ENCODE measurements around the gene RALGAPA1. TPM values are rescaled to one million over a fixed set of nuclear protein-coding genes. Genes with fewer than 3 reads are reported as not detected.

The RALGAPA1 gene
- total and polyA plus RNA-seq, 8 donors: 6.0 to 482 (median 128) TPM

DNA sequence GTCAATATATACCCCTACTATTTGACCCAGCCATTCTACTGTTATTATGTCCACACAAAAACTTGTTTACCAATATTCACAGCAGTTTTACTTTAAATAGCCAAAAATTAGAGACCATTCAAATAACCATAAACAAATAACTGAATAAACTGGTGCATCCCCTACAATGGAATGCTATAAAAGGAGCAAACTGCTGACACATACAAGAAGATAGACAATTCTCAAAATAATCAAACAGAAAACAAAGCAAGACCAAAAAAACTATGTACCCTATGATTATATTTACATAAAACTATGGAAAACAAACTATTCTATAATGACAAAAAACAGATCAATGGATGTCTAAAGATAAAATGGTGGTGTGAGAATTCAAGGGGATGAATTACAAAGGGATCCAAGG is 54.4 kb downstream of the RALGAPA1 start:
- Histone ChIP-seq H3K27ac (no peak overlapping the region), H3K36me3 (peaks cover 18 to 91% (median 88%) of the 10 kb centered on the region in 4 donors), H3K27me3 (no peaks in the 10 kb centered on the region), H3K4me1 (no peaks in the 10 kb centered on the region), H3K9me3 (no peaks in the 10 kb centered on the region), H3K4me3 (no peak overlapping the region)
- no peak for DNase-seq
- intact Hi-C loops (cut with DNase I; ENCODE audit: low total_unique reads): no loop called here
- TF ChIP-seq, protein P1, sequence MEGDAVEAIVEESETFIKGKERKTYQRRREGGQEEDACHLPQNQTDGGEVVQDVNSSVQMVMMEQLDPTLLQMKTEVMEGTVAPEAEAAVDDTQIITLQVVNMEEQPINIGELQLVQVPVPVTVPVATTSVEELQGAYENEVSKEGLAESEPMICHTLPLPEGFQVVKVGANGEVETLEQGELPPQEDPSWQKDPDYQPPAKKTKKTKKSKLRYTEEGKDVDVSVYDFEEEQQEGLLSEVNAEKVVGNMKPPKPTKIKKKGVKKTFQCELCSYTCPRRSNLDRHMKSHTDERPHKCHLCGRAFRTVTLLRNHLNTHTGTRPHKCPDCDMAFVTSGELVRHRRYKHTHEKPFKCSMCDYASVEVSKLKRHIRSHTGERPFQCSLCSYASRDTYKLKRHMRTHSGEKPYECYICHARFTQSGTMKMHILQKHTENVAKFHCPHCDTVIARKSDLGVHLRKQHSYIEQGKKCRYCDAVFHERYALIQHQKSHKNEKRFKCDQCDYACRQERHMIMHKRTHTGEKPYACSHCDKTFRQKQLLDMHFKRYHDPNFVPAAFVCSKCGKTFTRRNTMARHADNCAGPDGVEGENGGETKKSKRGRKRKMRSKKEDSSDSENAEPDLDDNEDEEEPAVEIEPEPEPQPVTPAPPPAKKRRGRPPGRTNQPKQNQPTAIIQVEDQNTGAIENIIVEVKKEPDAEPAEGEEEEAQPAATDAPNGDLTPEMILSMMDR (IDR thresholded peaks at IDR 0.05): no peak
- no peak for TF ChIP-seq EP300 (IDR thresholded peaks at IDR 0.05)
- TF ChIP-seq POLR2AphosphoS5 (IDR thresholded peaks at IDR 0.05): no peak
- TF ChIP-seq POLR2A (IDR thresholded peaks at IDR 0.05): no peak

DNA sequence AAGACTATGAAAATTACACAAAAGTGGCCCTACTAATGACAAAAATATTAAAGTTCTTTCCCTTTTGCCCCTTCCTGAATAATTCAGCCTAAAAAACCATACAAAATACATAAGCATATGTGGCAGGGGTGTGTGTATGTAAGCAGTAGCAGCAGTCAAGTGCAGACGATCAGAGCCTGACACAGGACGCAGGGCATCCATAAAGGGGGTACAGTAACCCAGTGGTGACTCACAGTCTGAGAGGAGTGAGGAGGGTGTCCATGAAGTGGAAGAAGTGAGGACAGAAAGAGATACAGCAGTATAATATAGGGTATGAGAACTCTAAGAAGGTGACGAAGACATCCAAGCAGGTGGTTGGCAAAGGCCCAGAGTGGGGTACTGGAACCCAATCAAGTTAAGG is 56.7 kb downstream of the RALGAPA1 start:
- Histone ChIP-seq H3K36me3 (peaks cover 18 to 87% (median 77%) of the 10 kb centered on the region in 4 donors), H3K9me3 (no peaks in the 10 kb centered on the region), H3K4me3 (no peak overlapping the region), H3K27me3 (no peaks in the 10 kb centered on the region), H3K27ac (no peak overlapping the region), H3K4me1 (peaks cover 0 to 4% (median 2%) of the 10 kb centered on the region in 4 donors)
- DNase-seq: no peak
- TF ChIP-seq EP300 (IDR thresholded peaks at IDR 0.05) (no peak), POLR2AphosphoS5 (IDR thresholded peaks at IDR 0.05) (no peak), POLR2A (IDR thresholded peaks at IDR 0.05) (no peak)
- TF ChIP-seq, protein P1 (IDR thresholded peaks at IDR 0.05): no peak
- WGBS, 5 donors: 85 to 92% (median 86%) methylated on average over 3 of the region's 3 CpGs
- intact Hi-C loops (cut with DNase I; ENCODE audit: low total_unique reads): no loop called here

DNA sequence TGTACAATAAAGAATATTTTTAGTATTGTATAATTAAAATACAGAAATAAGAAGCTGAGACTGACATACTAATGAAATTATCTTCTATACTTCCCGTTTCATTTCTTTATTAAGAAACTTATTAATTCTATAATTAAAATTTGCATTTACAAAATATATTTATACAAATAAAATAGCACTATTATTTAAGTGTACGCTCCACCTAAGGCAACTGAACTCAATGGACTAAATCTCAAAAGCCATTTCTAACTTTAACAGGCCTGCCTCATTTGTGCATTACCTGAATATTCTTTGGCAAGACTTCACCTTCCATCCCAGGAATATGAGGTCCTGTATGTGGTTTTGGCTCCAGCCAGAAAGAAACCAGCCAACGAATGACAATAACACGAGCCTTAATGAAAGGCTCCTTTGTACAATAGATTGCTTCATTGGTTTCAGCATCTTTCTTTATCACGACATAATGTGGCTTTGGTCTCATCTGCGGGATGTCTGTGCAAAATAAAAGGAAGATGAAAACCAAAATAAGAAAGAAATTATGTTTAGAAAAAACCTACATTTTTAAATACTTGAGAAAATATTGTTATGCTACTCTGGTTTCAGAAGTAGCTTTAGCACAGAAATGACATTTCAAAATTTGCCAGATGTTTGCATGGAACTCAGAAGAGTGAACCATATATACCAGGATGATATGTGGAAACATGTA is 58.7 kb downstream of the RALGAPA1 start:
- intact Hi-C loops (cut with DNase I; ENCODE audit: low total_unique reads): no loop called here
- no peaks in the 10 kb centered on the region for H3K9me3 ChIP-seq
- 82 to 97% (median 88%) methylated on average over 4 to 6 of the region's 6 CpGs for WGBS, 5 donors

DNA sequence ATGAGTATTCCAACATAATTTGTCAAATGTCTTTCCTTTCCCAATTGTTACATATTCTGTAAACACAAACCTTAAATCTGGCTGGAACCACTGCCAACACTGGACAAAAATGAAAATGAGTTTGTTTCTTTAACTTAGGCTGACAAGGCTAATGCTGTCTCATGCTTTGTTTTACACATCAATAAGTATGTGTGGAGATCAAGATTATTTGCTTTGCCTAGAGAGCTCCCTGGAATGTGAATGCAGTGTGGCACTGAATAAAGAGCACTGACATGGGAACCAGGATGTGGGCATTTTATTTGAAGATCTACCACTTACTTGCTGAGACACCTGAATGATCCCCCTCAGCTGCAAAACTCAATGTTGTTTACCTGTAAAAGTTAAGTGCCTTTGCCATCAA is 61.7 kb downstream of the RALGAPA1 start:
- DNase-seq: peak in 1 of 2 donors; percentile 39
- H3K27me3 ChIP-seq: no peaks in the 10 kb centered on the region
- intact Hi-C loops (cut with DNase I; ENCODE audit: low total_unique reads): no loop called here
- H3K4me1 ChIP-seq: peaks cover 0 to 9% (median 4%) of the 10 kb centered on the region in 4 donors
- TF ChIP-seq POLR2A (IDR thresholded peaks at IDR 0.05) (no peak), EP300 (IDR thresholded peaks at IDR 0.05) (no peak), POLR2AphosphoS5 (IDR thresholded peaks at IDR 0.05) (no peak)
- no peaks in the 10 kb centered on the region for H3K9me3 ChIP-seq
- H3K36me3 ChIP-seq: peaks cover 9 to 64% (median 56%) of the 10 kb centered on the region in 4 donors
- no peak overlapping the region for H3K4me3 ChIP-seq
- no peak overlapping the region for H3K27ac ChIP-seq

More for the DNA sequence above, 58.7 kb downstream of the RALGAPA1 start:
- no peak for DNase-seq
- Histone ChIP-seq H3K4me3 (no peak overlapping the region), H3K27me3 (no peaks in the 10 kb centered on the region), H3K36me3 (peaks cover 15 to 82% (median 69%) of the 10 kb centered on the region in 4 donors), H3K4me1 (peaks cover 0 to 9% (median 4%) of the 10 kb centered on the region in 4 donors), H3K27ac (no peak overlapping the region)
- TF ChIP-seq POLR2AphosphoS5 (IDR thresholded peaks at IDR 0.05): no peak
- no peak for TF ChIP-seq POLR2A (IDR thresholded peaks at IDR 0.05)
- TF ChIP-seq, protein P1 (IDR thresholded peaks at IDR 0.05): no peak
- no peak for TF ChIP-seq EP300 (IDR thresholded peaks at IDR 0.05)

DNA sequence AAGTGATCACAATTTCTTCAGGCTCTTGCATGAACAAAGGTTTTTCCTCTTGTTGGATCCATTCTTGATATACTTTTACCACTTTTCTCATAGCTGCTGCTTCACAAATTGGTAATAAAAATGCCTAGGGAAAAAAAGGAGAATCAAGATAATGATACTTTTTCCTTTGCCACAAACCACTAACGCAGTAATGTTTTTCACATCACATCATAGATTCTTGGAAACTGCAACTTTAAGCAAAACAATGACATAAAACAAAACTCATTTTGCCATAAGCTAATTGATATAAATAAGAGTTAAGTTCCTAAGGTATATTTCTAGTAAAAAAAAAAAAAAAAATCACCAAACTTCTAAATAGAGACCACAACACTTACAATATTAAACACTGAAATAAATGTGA is 66.7 kb downstream of the RALGAPA1 start:
- Histone ChIP-seq H3K27ac (no peak overlapping the region), H3K9me3 (no peaks in the 10 kb centered on the region), H3K36me3 (peaks cover 6 to 71% (median 61%) of the 10 kb centered on the region in 4 donors), H3K4me1 (peaks cover 0 to 5% (median 2%) of the 10 kb centered on the region in 4 donors), H3K4me3 (no peak overlapping the region), H3K27me3 (no peaks in the 10 kb centered on the region)
- intact Hi-C loops (cut with DNase I; ENCODE audit: low total_unique reads): no loop called here
- TF ChIP-seq, protein P1 (IDR thresholded peaks at IDR 0.05): no peak
- TF ChIP-seq POLR2A (IDR thresholded peaks at IDR 0.05) (no peak), EP300 (IDR thresholded peaks at IDR 0.05) (no peak), POLR2AphosphoS5 (IDR thresholded peaks at IDR 0.05) (no peak)
- DNase-seq: no peak
- WGBS, 5 donors: 84 to 96% (median 95%) methylated on average over 1 of the region's 1 CpG

Data from stomach (tissue), 9 donors.